WTC11 (cell line): ENCODE results near the gene CCN6.

ENCODE experiments used
- CDX4 ChIP-seq: fragments of 250-450 bp; sonication (Bioruptor Pico); IDR thresholded peaks from 2 replicates; pipeline ENCODE4 v1.9.0; 2021; ENCODE audit warnings: moderate library complexity, mild to moderate bottlenecking, inconsistent platforms, borderline replicate concordance
- CREB1 ChIP-seq: sonication (generic); formaldehyde crosslinking; IDR thresholded peaks from 2 replicates; pipeline ENCODE4 v1.8.0; 2023; ENCODE audit warnings: mild to moderate bottlenecking, missing genetic modification reagents
- CTCF ChIP-seq: fragments of 200-600 bp; IDR thresholded peaks from 2 replicates; pipeline ENCODE4 v1.8.0; 2022; ENCODE audit warnings: antibody characterized with exemption
- ESRRA ChIP-seq: sonication (generic); formaldehyde crosslinking; IDR thresholded peaks from 2 replicates; pipeline ENCODE4 v1.8.1; 2022; ENCODE audit warnings: mild to moderate bottlenecking, missing genetic modification reagents, borderline replicate concordance
- FOXP1 ChIP-seq: sonication (generic); formaldehyde crosslinking; IDR thresholded peaks from 2 replicates; pipeline ENCODE4 v1.8.0; 2022; ENCODE audit warnings: missing genetic modification reagents, mild to moderate bottlenecking, moderate library complexity, borderline replicate concordance
- MAX ChIP-seq: sonication (generic); formaldehyde crosslinking; IDR thresholded peaks from 2 replicates; pipeline ENCODE4 v1.8.0; 2022; ENCODE audit warnings: mild to moderate bottlenecking, missing genetic modification reagents
- SP1 ChIP-seq: sonication (generic); formaldehyde crosslinking; conservative IDR thresholded peaks from 2 replicates; pipeline ENCODE4 v1.8.1; 2022; ENCODE audit warnings: missing genetic modification reagents
- TEAD1 ChIP-seq: sonication (generic); formaldehyde crosslinking; IDR thresholded peaks from 2 replicates; pipeline ENCODE4 v1.8.0; 2022; ENCODE audit warnings: mild to moderate bottlenecking, missing genetic modification reagents
- USF1 ChIP-seq: sonication (generic); formaldehyde crosslinking; IDR thresholded peaks from 2 replicates; pipeline ENCODE4 v1.8.0; 2022; ENCODE audit warnings: mild to moderate bottlenecking, missing genetic modification reagents
- ZNF232 ChIP-seq: sonication (generic); formaldehyde crosslinking; IDR thresholded peaks from 2 replicates; pipeline ENCODE4 v1.8.0; 2022; ENCODE audit warnings: mild to moderate bottlenecking, missing genetic modification reagents
- ZNF263 ChIP-seq: sonication (generic); formaldehyde crosslinking; IDR thresholded peaks from 2 replicates; pipeline ENCODE4 v1.8.1; 2022; ENCODE audit warnings: low read depth, mild to moderate bottlenecking, moderate library complexity, missing genetic modification reagents
- TF ChIP-seq, protein P1 (sequence below): sonication (generic); formaldehyde crosslinking; IDR thresholded peaks from 2 replicates; pipeline ENCODE4 v1.8.1; 2022; ENCODE audit warnings: low read depth, missing genetic modification reagents, borderline replicate concordance

DNA sequence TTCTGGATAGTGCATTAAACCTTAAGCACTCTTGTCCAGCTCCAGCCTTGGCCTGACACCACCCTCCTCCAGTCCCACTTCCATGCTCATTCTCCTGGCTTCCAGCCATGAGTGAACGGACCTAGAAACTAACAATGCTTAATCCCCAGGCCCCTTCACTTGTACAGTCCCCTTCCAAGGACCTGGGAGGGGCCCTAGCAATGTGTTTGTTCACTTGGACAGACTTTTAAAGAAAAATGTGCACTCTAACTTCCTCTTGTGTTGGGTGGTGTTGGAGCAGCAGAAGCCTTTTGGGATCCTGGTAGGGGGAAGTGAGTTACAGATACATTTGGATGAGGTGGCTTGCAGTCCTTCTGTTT is 48.9 kb upstream of the CCN6 start:
- TF ChIP-seq CTCF: no peak
- no peak for TF ChIP-seq CDX4 (CRISPR knock-in tag)
- no peak for TF ChIP-seq SP1
- no peak for TF ChIP-seq FOXP1
- TF ChIP-seq CREB1 (CRISPR knock-in tag): no peak
- TF ChIP-seq ZNF263 (CRISPR knock-in tag): no peak
- TF ChIP-seq, protein P1, sequence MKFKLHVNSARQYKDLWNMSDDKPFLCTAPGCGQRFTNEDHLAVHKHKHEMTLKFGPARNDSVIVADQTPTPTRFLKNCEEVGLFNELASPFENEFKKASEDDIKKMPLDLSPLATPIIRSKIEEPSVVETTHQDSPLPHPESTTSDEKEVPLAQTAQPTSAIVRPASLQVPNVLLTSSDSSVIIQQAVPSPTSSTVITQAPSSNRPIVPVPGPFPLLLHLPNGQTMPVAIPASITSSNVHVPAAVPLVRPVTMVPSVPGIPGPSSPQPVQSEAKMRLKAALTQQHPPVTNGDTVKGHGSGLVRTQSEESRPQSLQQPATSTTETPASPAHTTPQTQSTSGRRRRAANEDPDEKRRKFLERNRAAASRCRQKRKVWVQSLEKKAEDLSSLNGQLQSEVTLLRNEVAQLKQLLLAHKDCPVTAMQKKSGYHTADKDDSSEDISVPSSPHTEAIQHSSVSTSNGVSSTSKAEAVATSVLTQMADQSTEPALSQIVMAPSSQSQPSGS: no peak
- TF ChIP-seq TEAD1 (CRISPR knock-in tag): no peak
- no peak for TF ChIP-seq USF1 (CRISPR knock-in tag)
- no peak for TF ChIP-seq ZNF232 (CRISPR knock-in tag)
- no peak for TF ChIP-seq MAX
- no peak for TF ChIP-seq ESRRA (CRISPR knock-in tag)
